TTC549 (cell line): ENCODE data around the gene DMGDH.

Experiments
- FAIRE-seq: peaks from 2 replicates; lab custom pipeline; 2012; peaks lifted over from hg19 to GRCh38; lab: Jason Lieb, UNC

The DMGDH gene

GRCh38 chr5:78972654-78973428, 96.6 kb downstream of the DMGDH start:
- no peak for FAIRE-seq

DNA sequence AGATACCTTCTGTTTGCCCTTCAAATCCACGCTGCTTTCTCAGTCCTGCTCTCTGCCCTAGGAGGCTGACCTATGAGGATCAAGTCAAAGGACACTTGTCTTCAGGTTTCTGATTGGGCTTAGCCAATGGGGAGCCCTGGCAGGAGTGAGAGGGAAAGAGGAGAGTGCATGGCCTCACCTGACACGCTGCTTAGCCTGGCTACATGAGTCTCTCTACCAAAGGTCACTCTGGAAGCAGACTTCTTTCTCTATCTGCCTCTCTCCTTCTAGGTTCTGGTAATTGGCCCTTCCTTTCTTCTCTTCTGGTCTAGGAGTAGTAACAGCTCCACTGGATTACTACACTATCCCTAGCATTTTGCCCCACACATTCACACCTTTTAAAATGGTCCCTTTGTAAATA, 97.5 kb downstream of the DMGDH start:
- FAIRE-seq: no peak

- no peak for FAIRE-seq
Measured at GRCh38 chr5:78968781-78969180, 100.7 kb downstream of the DMGDH start.

DNA sequence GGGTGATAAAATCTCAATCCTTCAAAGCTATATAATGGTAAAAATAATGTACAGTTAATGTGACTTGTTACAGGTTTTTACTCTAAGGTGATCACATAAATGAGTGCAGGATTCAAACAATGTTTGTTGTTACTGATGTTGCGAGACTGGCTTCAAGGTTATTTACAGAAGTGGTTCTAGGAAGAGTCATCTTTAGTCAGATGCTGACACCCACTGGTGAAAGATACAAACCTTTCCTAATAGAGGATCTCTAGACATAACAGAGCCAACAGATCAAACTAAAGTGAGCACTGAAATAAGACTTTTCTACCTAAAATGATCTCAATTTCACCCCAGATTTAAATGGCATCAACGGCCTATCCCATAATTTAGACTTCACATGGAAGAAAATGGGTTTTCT, 104.6 kb downstream of the DMGDH start:
- no peak for FAIRE-seq

GRCh38 chr5:78961743-78962142, 107.7 kb downstream of the DMGDH start:
- no peak for FAIRE-seq

DNA sequence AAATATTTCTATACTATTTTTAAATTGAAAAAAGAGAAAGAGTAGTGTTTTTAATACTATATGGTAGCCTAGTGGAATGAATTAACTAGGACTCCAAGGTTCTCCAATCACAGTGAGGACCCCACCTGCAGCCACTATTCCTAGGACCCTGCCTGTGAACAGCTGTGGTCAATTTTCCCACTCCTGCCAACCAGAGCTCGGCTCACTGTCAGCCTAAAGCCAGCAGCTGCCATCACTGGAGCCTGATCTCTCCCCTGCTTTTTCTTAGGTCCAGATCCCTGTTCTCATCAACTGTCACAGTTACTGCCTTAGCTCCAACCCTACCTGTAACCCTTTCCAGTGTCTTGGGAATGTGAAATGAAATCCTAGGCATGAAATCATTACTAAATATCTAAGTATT, 109.7 kb downstream of the DMGDH start:
- no peak for FAIRE-seq

- no peak for FAIRE-seq
Measured at GRCh38 chr5:78958672-78959445, 110.6 kb downstream of the DMGDH start.

- FAIRE-seq: no peak
Measured at GRCh38 chr5:78956901-78957300, 112.6 kb downstream of the DMGDH start.

DNA sequence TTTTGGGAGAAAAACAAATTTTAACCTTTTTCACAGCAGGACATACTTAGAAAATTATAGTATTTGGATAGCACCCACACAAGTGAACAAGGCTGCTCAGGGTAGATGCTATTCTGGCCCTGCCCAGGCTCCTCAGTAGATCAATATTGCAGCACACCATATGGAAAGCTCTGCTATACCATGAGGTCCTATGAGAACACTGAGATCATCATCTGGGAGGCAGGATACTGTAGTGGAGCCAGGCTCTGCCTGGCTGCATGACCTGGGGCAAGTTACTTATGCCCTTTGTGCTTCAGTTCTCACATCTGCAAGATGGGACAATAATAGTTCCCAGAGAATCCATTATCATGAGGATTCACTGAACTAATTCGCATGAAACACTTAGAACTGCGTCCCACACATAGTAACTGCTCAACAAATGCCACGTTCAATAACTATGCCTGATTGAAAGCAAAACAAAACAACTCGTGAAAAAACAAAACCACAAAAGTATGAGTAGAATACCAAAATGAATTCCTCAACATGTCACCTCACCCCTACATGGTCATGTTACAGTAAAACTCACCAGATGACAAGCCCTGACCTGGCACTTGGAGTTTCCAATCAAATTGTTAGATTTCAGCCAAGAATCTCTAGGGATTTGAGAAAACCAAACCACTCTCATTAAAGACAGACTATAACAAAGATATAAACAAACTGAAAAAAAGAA, 116.2 kb downstream of the DMGDH start:
- no peak for FAIRE-seq
